Measurements from ENCODE around the gene CMTM3.
"Not testable (repeated sequence)": the region's sequence is repeated elsewhere in the genome, so short reads cannot be mapped to it uniquely, and the experiment has no call there.

CMTM3 gene

GRCh38 chr16:66660422-66661209 lies 56.1 kb downstream of the CMTM3 start:
- DNase-seq (ENCODE audit: low read depth in 1 of 2, low spot score in 1 of 2): no peak

- no peak for DNase-seq (ENCODE audit: low read depth in 1 of 2, low spot score in 1 of 2)
Measured at GRCh38 chr16:66661210-66661560, 56.7 kb downstream of the CMTM3 start.

DNA sequence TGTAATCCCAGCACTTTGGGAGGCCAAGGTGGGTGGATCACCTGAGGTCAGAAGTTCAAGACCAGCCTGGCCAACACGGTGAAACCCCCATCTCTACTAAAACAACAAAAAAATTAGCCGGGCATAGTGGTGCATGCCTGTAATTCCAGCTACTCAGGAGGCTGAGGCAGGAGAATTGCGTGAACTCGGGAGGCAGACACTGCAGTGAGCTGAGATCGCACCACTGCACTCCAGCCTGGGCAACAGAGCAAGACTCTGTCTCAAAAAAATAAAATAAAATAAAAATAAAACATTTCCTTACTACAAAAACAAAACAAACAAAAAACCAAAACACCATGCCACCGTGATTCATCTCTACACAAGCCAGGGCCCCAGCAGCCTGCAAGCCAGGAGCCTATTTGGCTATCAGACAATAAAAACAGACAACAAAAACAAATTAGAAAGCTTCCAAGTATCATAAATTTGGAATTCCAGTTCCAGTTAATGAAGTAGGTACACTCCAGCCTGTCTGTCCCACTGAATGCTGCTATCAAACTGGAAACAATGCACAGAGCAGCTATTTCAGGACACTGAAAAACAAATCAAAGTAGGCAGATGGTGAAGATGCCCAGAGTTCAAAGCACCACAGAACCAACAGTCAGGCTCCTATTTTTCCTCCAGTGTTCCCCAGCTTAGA lies 57.3 kb downstream of the CMTM3 start:
- DNase-seq (ENCODE audit: low read depth in 1 of 2, low spot score in 1 of 2): not testable (repeated sequence)

GRCh38 chr16:66662445-66663194 lies 58.1 kb downstream of the CMTM3 start:
- DNase-seq (ENCODE audit: low read depth in 1 of 2, low spot score in 1 of 2): no peak
